Measurements from ENCODE around the gene TEX55. TPM values are rescaled to one million over a fixed set of nuclear protein-coding genes. Genes with fewer than 3 reads are reported as not detected.
A peak's percentile ranks its signal among the peaks of the same experiment; 100 is the strongest.

Gene TEX55
- total and polyA plus RNA-seq, 2 of the 4 experiments (the other 2 are of a cell fraction): not detected

DNA sequence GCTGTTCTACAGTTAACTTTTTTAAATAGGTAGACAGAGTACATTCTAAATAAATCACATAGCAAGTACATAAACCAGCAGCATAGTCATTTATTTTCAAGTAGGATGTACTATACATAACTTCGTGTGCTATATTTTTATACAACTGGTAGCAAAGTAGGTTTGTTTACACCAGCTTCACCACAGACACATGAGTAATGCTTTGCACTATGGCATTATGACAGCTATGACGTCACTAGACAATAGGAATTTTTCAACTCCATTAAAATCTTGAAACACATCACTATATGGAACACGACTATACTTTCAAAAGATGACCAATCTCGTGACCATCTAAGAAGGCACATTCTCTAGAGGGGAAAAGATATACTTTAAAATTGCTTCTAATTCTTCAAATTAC, 3.5 kb downstream of the TEX55 start:
- Histone ChIP-seq H3K18ac (ENCODE audit: low read depth, low read length) (peak overlapping the region; percentile 92; the same call in 1 of the 2 replicates), H2AK9ac (replicated peaks; ENCODE audit: low read depth, low read length, poor library complexity) (no peak overlapping the region), H4K8ac (ENCODE audit: low read depth in 2 of 2, low read length in 2 of 2) (no peak overlapping the region), H4K5ac (ENCODE audit: low read depth, low read length) (no peak overlapping the region), H3K14ac (replicated peaks; ENCODE audit: low read depth, low read length) (no peak overlapping the region), H2BK5ac (ENCODE audit: low read depth, low read length, poor library complexity, severe bottlenecking) (peak overlapping the region; percentile 98), H2BK120ac (ENCODE audit: low read depth, low read length) (no peak overlapping the region), H3K56ac (ENCODE audit: extremely low read depth, insufficient read depth, low read length) (no peak overlapping the region), H3K4me3 (ENCODE audit: insufficient read depth, low read depth, low read length) (no peak overlapping the region), H2AFZ (replicated peaks; ENCODE audit: low read length, poor library complexity) (no peak overlapping the region), H3K9ac (ENCODE audit: low read depth, low read length) (no peak overlapping the region), H4K20me1 (ENCODE audit: insufficient read depth, low read length) (no peaks in the 10 kb centered on the region), H3K36me3 (ENCODE audit: control insufficient read depth, insufficient read depth, low read length) (no peaks in the 10 kb centered on the region), H3K79me1 (ENCODE audit: low read depth in 1 of 2, low read length in 2 of 2) (no peaks in the 10 kb centered on the region), H3K9me3 (ENCODE audit: control insufficient read depth, insufficient read depth, low read length) (no peaks in the 10 kb centered on the region), H3K23ac (ENCODE audit: low read depth, low read length) (no peak overlapping the region), H3K4me1 (ENCODE audit: control insufficient read depth, insufficient read depth, low read length) (peaks cover 4% of the 10 kb centered on the region), H3K9me1 (ENCODE audit: insufficient read depth, low read length) (peaks cover 2% of the 10 kb centered on the region; the same call in 1 of the 2 replicates), H3K4ac (ENCODE audit: low read depth, low read length) (no peak overlapping the region), H3K4me2 (ENCODE audit: low read depth, low read length) (peak overlapping the region; percentile 46; the same call in 1 of the 2 replicates), H3K27me3 (ENCODE audit: control insufficient read depth, insufficient read depth, low read length) (no peaks in the 10 kb centered on the region), H4K91ac (ENCODE audit: insufficient read depth, low read depth, low read length) (no peak overlapping the region; the same call in 1 of the 2 replicates), H2BK20ac (ENCODE audit: low read depth, low read length) (no peak overlapping the region), H2AK5ac (ENCODE audit: low read depth, low read length) (no peak overlapping the region), H3K27ac (ENCODE audit: insufficient read depth, low read length) (no peak overlapping the region), H2BK15ac (ENCODE audit: low read depth, low read length) (no peak overlapping the region)
- CTCF ChIA-PET: interaction anchor here (1.7 kb wide), 1 partner anchor 92 kb away, joined by 17 read pairs; the partner anchor contains the start of gene B4GALT4
- TF ChIP-seq BHLHE40 (IDR thresholded peaks at IDR 0.05; ENCODE audit: low read depth, low read length): peak; percentile 54; the same call in 1 of the 2 replicates
- peak; percentile 55; the same call in 1 of the 2 replicates for TF ChIP-seq FOS (IDR thresholded peaks at IDR 0.05; ENCODE audit: low read depth, low read length)
- TF ChIP-seq CEBPB (IDR thresholded peaks at IDR 0.05; ENCODE audit: low read depth, low read length): 0 out of 2 replicates have a peak, but pooled peaks have one; percentile 2
- TF ChIP-seq, protein P1, sequence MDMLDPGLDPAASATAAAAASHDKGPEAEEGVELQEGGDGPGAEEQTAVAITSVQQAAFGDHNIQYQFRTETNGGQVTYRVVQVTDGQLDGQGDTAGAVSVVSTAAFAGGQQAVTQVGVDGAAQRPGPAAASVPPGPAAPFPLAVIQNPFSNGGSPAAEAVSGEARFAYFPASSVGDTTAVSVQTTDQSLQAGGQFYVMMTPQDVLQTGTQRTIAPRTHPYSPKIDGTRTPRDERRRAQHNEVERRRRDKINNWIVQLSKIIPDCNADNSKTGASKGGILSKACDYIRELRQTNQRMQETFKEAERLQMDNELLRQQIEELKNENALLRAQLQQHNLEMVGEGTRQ (IDR thresholded peaks at IDR 0.05; ENCODE audit: low read depth, low read length): no peak
- TF ChIP-seq, protein P2, sequence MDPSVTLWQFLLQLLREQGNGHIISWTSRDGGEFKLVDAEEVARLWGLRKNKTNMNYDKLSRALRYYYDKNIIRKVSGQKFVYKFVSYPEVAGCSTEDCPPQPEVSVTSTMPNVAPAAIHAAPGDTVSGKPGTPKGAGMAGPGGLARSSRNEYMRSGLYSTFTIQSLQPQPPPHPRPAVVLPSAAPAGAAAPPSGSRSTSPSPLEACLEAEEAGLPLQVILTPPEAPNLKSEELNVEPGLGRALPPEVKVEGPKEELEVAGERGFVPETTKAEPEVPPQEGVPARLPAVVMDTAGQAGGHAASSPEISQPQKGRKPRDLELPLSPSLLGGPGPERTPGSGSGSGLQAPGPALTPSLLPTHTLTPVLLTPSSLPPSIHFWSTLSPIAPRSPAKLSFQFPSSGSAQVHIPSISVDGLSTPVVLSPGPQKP (IDR thresholded peaks at IDR 0.05; ENCODE audit: borderline replicate concordance, low read depth, low read length): no peak
- no peak for TF ChIP-seq SMC3 (IDR thresholded peaks at IDR 0.05; ENCODE audit: low read depth, low read length)
- TF ChIP-seq RAD21 (IDR thresholded peaks at IDR 0.05; ENCODE audit: low read length): no peak
- no TSS peak for BruUV-seq (replicated peaks)
- POLR2A ChIA-PET (ENCODE audit: unreplicated experiment): interaction anchor here (0.6 kb wide), 1 partner anchor 82 kb away, joined by 9 read pairs; no protein-coding TSS in a partner anchor
- no CpG with 5 or more reads among the region's 4 CpGs for WGBS, 2 experiments (ENCODE audit: extremely low coverage in 2 of 2, insufficient read length in 1 of 2)
- in situ Hi-C loops (cut with MboI; ENCODE audit: low sequenced_read_pairs) (loop anchor here (5.0 to 25.0 kb wide), 2 partner anchors 93 to 538 kb away; partner anchors contain the start of genes B4GALT4 and COX17), dilution Hi-C loops (cut with HindIII; ENCODE audit: low sequenced_read_pairs, unreplicated experiment) (no loop called here), intact Hi-C loops (cut with micrococcal nuclease) (loop anchor here (1.0 to 5.0 kb wide), 2 partner anchors 33 to 92 kb away; no protein-coding TSS in a partner anchor)
- peak; percentile 56 for ATAC-seq (ENCODE audit: low read depth)
- peak; percentile 92 for DNase-seq

All from IMR-90 (cell line).